ENCODE data around the gene RPL13. TPM values are rescaled to one million over a fixed set of nuclear protein-coding genes. Genes with fewer than 3 reads are reported as not detected.

RPL13 gene
- total and polyA plus RNA-seq, 2 of the 13 experiments (the other 11 are each of a cell fraction or from before 2014, with no cell fraction given) = 2,988 to 4,411 TPM

GRCh38 chr16:89581861-89582563 lies 21.5 kb downstream of the RPL13 start (continued):
- TF ChIP-seq HIC2 (CRISPR knock-in tag; IDR thresholded peaks at IDR 0.05; ENCODE audit: low read depth) (peak; percentile 81), MNT (IDR thresholded peaks at IDR 0.05) (peak; percentile 63), SOX6 (IDR thresholded peaks at IDR 0.05) (no peak), SOX6 (CRISPR knock-in tag; IDR thresholded peaks at IDR 0.05) (0 out of 2 replicates have a peak, but pooled peaks have one; percentile 25), TFE3 (CRISPR knock-in tag; IDR thresholded peaks at IDR 0.05) (peak; percentile 90), NFE2 (CRISPR knock-in tag; IDR thresholded peaks at IDR 0.05) (no peak), CBFB (CRISPR knock-in tag; IDR thresholded peaks at IDR 0.05) (0 out of 2 replicates have a peak, but pooled peaks have one; percentile 24), ZNF646 (CRISPR knock-in tag; IDR thresholded peaks at IDR 0.05) (no peak), TOE1 (CRISPR knock-in tag; IDR thresholded peaks at IDR 0.05) (no peak), SP2 (CRISPR knock-in tag; IDR thresholded peaks at IDR 0.05) (no peak), HOXA9 (CRISPR knock-in tag; IDR thresholded peaks at IDR 0.05; ENCODE audit: borderline replicate concordance) (no peak)
